Mammary epithelial cell (primary cell): ENCODE results near the gene NR1I3.
"Not testable (repeated sequence)": the region's sequence is repeated elsewhere in the genome, so short reads cannot be mapped to it uniquely, and the experiment has no call there.

ENCODE experiments used
- EZH2 ChIP-seq: IDR thresholded peaks from 2 replicates; pipeline ENCODE4 v1.6.1; 2012; ENCODE audit warnings: low read length, inconsistent platforms, borderline replicate concordance
- TF ChIP-seq, protein P1 (sequence below), 2 donors: IDR thresholded peaks in 1 of 2; conservative IDR thresholded peaks in 1 of 2; 2 replicates each; pipeline ENCODE4 v1.5.1; 2011 to 2012; ENCODE audit warnings: inconsistent platforms in 2 of 2, low read length in 2 of 2, mild to moderate bottlenecking in 2 of 2, control low read depth in 1 of 2, low read depth in 1 of 2; ENCODE audit not compliant: insufficient read depth in 1 of 2; ENCODE audit errors: extremely low read depth in 1 of 2

DNA sequence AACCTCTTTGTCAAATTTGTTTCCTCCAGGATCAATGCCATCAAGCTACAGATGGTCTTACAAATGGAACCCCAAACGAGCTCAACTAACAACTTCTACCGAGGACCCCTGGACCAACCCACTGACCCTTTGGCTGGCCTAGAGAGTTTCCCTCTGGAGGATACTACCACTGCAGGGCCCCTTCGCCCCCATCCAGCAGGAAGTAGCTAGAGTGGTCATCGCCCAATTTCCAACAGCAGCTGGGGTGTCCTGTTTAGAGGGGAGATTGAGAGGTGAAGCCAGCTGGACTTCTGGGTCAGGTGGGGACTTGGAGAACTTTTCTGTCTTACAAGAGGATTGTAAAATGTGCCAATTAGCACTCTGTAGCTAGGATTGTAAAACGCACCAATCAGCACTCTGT, 19.1 kb upstream of the NR1I3 start:
- TF ChIP-seq, protein P1, sequence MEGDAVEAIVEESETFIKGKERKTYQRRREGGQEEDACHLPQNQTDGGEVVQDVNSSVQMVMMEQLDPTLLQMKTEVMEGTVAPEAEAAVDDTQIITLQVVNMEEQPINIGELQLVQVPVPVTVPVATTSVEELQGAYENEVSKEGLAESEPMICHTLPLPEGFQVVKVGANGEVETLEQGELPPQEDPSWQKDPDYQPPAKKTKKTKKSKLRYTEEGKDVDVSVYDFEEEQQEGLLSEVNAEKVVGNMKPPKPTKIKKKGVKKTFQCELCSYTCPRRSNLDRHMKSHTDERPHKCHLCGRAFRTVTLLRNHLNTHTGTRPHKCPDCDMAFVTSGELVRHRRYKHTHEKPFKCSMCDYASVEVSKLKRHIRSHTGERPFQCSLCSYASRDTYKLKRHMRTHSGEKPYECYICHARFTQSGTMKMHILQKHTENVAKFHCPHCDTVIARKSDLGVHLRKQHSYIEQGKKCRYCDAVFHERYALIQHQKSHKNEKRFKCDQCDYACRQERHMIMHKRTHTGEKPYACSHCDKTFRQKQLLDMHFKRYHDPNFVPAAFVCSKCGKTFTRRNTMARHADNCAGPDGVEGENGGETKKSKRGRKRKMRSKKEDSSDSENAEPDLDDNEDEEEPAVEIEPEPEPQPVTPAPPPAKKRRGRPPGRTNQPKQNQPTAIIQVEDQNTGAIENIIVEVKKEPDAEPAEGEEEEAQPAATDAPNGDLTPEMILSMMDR (conservative IDR thresholded peaks at IDR 0.05 in 1 of 2, IDR thresholded peaks at IDR 0.05 in 1 of 2; ENCODE audit: extremely low read depth in 1 of 2, insufficient read depth in 1 of 2, low read depth in 1 of 2, low read length in 2 of 2), result not testable (repeated sequence)
- TF ChIP-seq EZH2, result not testable (repeated sequence)
